Esophagus muscularis mucosa (tissue), 3 donors: Measurements from ENCODE around the gene ALDH1A2.
A peak's percentile ranks its signal among the peaks of the same experiment; 100 is the strongest.

Experiments
- CTCF ChIP-seq, 3 experiments: fragments of 200-600 bp in 2 of 3; fragments of 450-650 bp in 1 of 3; sonication (generic) in 2 of 3; IDR thresholded peaks; one replicate each; pipeline ENCODE4 v1.5.1; 2017 to 2019; ENCODE audit warnings: antibody characterized with exemption in 3 of 3, mild to moderate bottlenecking in 2 of 3, moderate library complexity in 1 of 3
- POLR2A ChIP-seq: fragments of 450-650 bp; IDR thresholded peaks from one replicate; pipeline ENCODE4 v1.6.1; 2017; ENCODE audit warnings: antibody characterized with exemption, moderate library complexity, mild to moderate bottlenecking, low read depth
- POLR2AphosphoS5 ChIP-seq, 2 donors: sonication (generic); formaldehyde crosslinking; IDR thresholded peaks; one replicate each; pipeline ENCODE4 v1.6.1; 2017; ENCODE audit warnings: antibody characterized with exemption in 2 of 2

- TF ChIP-seq CTCF (IDR thresholded peaks at IDR 0.05): peak; percentile 46 to 53 (median 52)
- no peak for TF ChIP-seq POLR2A
- no peak for TF ChIP-seq POLR2AphosphoS5 (IDR thresholded peaks at IDR 0.05)
Measured at GRCh38 chr15:57969355-57969754, 96.2 kb downstream of the ALDH1A2 start.
